ENCODE results near the gene MAST4.

The MAST4 gene

DNA sequence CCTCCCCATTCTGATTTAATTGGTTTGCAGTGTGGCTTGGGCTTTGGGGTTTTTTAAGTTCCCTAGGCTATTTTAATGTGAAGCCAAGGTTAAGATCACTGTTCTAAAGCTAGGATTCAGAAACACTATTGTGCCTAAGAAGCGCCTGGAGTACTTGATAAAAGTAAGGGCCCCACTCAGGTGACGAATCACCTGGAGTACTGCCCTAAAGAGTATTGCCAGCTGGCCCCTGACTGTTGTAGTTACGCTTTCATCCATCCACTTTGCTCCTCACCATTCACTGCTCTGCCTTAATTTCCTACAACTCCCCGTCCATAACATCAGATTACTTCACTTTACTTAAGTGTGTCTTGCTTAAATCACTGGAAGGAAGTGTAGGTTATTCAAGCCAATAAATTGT lies 481.1 kb downstream of the MAST4 start:
- H3K4me3 ChIP-seq (ENCODE audit: control insufficient read depth, low read depth, low read length): no peak overlapping the region
- TF ChIP-seq, protein P1, sequence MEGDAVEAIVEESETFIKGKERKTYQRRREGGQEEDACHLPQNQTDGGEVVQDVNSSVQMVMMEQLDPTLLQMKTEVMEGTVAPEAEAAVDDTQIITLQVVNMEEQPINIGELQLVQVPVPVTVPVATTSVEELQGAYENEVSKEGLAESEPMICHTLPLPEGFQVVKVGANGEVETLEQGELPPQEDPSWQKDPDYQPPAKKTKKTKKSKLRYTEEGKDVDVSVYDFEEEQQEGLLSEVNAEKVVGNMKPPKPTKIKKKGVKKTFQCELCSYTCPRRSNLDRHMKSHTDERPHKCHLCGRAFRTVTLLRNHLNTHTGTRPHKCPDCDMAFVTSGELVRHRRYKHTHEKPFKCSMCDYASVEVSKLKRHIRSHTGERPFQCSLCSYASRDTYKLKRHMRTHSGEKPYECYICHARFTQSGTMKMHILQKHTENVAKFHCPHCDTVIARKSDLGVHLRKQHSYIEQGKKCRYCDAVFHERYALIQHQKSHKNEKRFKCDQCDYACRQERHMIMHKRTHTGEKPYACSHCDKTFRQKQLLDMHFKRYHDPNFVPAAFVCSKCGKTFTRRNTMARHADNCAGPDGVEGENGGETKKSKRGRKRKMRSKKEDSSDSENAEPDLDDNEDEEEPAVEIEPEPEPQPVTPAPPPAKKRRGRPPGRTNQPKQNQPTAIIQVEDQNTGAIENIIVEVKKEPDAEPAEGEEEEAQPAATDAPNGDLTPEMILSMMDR (conservative IDR thresholded peaks at IDR 0.05; ENCODE audit: control insufficient read depth, insufficient read depth, low read depth, low read length): no peak
- DNase-seq (ENCODE audit: low read depth): no peak

DNA sequence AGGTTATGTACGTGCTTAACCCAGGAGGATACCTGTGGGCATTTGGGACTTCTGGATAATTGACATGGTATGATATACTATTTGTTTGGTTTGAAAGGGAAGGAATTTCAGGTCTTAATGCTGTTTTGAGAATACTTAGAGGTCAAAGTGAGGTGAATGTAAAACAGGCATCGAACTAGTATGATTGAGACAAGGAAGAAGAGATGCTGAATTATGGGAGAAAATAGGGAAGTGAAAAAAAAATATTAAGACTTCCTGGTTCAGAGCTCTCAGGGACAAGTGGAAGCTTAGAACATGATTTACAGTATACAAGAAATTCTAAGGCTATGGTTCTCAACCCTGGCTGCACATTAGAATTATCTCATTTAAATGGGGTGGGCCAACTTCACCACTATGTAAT lies 485.1 kb downstream of the MAST4 start:
- DNase-seq (ENCODE audit: low read depth): no peak
- H3K4me3 ChIP-seq (ENCODE audit: control insufficient read depth, low read depth, low read length): no peak overlapping the region
- TF ChIP-seq, protein P1 (conservative IDR thresholded peaks at IDR 0.05; ENCODE audit: control insufficient read depth, insufficient read depth, low read depth, low read length): no peak

- no peak for DNase-seq (ENCODE audit: low read depth)
- H3K4me3 ChIP-seq (ENCODE audit: control insufficient read depth, low read depth, low read length): no peak overlapping the region
- TF ChIP-seq, protein P1 (conservative IDR thresholded peaks at IDR 0.05; ENCODE audit: control insufficient read depth, insufficient read depth, low read depth, low read length): no peak
These were observed 486.7 kb downstream of the MAST4 start for GRCh38 chr5:67082941-67083340.

DNA sequence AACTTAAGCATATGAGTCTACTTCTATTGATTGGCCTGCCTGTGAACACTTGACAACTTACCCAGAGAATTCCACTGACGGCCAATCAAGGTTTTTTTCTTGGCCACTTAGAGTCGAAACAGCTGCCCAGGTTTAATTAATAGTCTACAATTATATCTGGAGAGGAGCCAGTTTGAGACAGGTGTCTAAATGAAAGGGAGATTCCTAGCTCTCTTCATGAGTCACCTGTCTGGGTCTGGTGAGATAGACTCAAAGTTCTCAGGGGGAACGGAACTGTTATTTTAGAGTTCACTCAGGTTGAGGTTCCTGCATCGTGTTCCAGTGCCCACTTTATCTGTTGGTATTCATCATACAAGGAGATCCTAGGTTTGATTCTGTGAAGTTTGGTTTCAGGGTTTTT lies 489.4 kb downstream of the MAST4 start:
- no peak overlapping the region for H3K4me3 ChIP-seq (ENCODE audit: control insufficient read depth, low read depth, low read length)
- TF ChIP-seq, protein P1 (conservative IDR thresholded peaks at IDR 0.05; ENCODE audit: control insufficient read depth, insufficient read depth, low read depth, low read length): no peak
- no peak for DNase-seq (ENCODE audit: low read depth)

DNA sequence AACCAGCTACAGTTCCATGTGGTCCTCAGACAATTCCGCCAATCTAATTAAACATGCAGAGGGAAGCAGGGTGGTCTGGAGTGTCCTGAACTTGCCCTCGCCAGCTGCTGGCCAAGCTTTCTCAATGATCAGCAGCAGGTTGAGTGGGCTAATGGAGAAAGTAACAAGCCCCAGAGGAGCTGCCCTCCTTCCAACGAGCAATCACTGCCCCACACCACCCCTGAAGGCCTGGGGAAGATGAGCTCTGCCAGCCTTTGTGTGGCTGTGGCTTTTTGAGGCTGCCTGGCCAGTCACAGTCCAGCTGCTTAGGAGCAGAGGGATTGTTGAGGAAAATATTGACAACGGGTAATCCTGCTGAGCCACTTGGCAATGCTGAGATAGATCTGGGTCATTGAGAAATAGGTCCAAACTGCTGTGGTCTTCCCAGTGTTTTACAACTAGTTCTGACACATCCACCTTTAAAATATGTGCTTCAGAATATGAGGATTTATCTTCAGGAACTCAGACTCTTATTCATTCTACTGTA lies 493.1 kb downstream of the MAST4 start:
- TF ChIP-seq, protein P1 (conservative IDR thresholded peaks at IDR 0.05; ENCODE audit: control insufficient read depth, insufficient read depth, low read depth, low read length): no peak
- peak; percentile 56 for DNase-seq (ENCODE audit: low read depth)
- H3K4me3 ChIP-seq (ENCODE audit: control insufficient read depth, low read depth, low read length): no peak overlapping the region

GRCh38 chr5:67090040-67090439 lies 493.8 kb downstream of the MAST4 start:
- TF ChIP-seq, protein P1 (conservative IDR thresholded peaks at IDR 0.05; ENCODE audit: control insufficient read depth, insufficient read depth, low read depth, low read length): no peak
- DNase-seq (ENCODE audit: low read depth): no peak
- H3K4me3 ChIP-seq (ENCODE audit: control insufficient read depth, low read depth, low read length): no peak overlapping the region

GRCh38 chr5:67090593-67090992 lies 494.4 kb downstream of the MAST4 start:
- TF ChIP-seq, protein P1 (conservative IDR thresholded peaks at IDR 0.05; ENCODE audit: control insufficient read depth, insufficient read depth, low read depth, low read length): no peak
- H3K4me3 ChIP-seq (ENCODE audit: control insufficient read depth, low read depth, low read length): no peak overlapping the region
- no peak for DNase-seq (ENCODE audit: low read depth)
